Dedifferentiated amniotic fluid mesenchymal stem cell (primary cell): ENCODE results near the gene CX3CR1.
"Not testable (repeated sequence)": the region's sequence is repeated elsewhere in the genome, so short reads cannot be mapped to it uniquely, and the experiment has no call there.

Source experiments
- DNase-seq: peaks from one replicate; pipeline ENCODE4 v3.0.0-alpha.2; 2016; ENCODE audit errors: extremely low spot score

Gene CX3CR1, protein sequence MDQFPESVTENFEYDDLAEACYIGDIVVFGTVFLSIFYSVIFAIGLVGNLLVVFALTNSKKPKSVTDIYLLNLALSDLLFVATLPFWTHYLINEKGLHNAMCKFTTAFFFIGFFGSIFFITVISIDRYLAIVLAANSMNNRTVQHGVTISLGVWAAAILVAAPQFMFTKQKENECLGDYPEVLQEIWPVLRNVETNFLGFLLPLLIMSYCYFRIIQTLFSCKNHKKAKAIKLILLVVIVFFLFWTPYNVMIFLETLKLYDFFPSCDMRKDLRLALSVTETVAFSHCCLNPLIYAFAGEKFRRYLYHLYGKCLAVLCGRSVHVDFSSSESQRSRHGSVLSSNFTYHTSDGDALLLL

DNA sequence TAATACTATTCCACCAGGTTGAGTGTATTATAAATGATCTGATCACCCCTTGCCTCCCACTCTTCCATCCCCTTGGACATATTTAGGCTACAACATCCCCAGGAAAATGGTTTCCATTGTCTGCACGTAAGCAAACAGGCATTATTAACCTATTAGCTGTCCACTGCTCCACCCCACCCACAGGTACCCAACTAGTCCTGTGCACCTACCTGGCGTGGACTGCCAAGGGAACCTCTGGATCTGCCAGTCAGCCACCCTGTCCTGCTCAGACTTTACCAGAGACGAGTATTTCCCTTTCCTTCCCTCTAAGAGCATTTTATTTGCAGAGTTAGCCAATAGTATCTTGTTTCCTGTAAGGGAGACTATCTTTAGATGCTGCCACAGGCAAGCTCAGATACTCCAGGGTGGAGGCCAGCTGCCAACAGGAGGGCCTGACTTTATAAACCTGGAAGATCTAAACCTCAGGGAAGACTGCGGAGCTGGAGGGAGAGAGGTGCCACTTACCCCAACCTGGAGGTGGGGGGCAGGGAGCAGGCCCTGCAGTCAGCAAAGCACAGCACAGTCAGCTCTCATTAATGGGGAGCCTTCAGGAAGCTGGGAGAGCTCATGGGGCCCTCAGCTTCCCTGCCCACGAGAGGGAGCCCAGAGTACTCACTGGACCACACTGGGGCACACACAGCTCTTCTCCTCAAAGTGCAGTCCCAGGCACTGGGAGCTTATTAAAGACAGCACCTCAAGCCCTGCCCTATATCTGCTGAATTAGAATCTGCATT is at the start of gene CX3CR1:
TSS of gene CX3CR1 (minus strand) at position 292 of the 773 bp plus-strand sequence. CDS start 13,527 bp downstream, outside the sequence.
- no peak for DNase-seq

DNA sequence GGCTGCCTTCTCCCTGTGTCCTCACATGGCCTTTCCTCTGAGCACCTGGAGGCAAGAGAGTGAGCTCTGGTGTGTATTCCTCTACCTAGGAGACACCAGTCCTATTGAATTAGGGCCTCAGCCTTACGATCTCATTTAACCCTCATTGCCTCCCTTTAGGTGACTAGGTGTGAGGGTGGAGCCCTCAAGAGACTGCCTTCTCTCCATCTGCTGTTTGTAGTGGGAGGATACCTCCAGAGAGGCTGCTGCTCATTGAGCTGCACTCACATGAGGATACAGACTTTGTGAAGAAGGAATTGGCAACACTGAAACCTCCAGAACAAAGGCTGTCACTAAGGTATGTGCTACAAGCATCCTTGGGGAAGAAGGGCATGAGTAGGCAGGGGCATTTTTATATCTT is 49.7 kb upstream of the CX3CR1 start, which contains the start of gene CCR8:
TSS of gene CCR8 (plus strand) at position 217 of the 400 bp plus-strand sequence. CDS start 2,623 bp downstream, outside the sequence.
- DNase-seq = no peak

GRCh38 chr3:39327746-39328349 is 48.0 kb upstream of the CX3CR1 start:
- no peak for DNase-seq

DNA sequence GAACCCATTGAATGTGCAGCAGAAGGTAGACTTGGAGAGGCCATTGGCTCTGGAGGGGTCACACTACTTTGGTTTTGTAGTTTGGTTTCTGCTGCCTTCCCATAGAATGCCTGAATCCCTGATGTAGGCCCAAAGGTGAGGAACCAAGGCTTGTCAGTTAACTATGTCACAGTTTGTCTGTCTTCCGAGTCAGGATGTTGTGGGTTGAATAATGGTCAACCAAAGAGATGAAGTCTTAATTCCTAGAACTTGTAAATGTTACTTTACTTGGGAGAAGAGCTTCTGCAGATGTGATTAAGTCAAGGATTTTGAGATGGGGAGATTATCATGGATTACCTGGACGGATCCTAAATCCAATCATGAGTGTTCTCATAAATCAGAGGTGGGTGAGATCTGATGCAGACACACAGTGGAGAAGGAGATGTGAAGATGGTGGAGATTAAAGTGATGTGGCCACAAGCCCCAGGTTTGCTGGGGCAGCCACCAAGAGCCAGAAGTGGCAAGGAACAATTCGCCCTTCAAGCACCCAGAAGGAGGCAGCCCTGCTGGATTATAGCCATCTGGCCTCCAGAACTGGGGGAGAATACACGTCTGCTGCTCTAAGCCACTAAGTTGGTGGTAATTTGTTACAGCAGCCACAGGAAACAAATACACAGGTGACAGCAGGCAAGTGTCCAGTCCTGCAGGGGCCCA is 47.4 kb upstream of the CX3CR1 start:
- no peak for DNase-seq

- no peak for DNase-seq
These were observed 45.4 kb upstream of the CX3CR1 start for GRCh38 chr3:39325236-39325635.

GRCh38 chr3:39323494-39323893 is 43.7 kb upstream of the CX3CR1 start:
- DNase-seq = no peak

DNA sequence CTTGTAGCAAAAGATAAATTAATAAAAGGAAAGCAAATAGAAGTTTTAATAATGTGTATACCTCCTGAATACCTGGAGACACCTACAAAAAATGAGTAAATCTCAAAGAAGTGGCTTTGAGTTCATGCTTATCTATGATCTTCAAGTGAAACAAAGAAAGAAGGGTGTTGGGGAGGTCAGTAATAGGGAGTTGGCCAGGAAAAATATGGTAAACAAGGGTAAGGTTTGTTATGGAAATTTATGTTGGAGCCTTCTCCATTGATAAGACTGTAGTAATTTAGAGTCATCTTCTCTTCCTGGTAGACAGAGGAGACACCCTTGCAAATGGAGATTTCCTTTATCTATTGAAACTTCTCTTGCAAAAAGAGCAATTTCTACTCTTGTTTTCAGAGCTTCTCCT is 43.1 kb upstream of the CX3CR1 start:
- no peak for DNase-seq

DNA sequence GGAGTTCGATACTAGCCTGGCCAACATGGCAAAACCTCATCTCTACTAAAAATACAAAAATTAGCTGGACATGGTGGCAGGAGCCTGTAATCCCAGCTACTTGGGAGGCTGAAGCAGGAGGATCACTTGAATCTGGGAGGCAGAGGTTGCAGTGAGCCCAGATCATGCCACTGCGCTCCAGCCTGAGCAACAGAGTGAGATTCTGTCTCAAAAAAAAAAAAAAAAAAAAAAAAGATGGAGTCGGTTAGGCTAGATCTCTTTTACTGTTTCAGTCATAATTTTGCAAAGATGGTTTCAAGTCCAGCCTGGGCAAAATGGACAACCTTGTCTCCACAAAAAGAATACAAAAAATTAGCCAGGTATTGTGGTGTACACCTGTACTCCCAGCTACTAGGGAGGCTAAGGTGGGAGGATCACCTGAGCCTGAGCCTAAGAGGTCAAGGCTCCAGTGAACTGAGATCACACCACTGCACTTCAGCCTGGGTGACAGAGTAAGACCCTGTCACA is 42.4 kb upstream of the CX3CR1 start:
- not testable (repeated sequence) for DNase-seq

DNA sequence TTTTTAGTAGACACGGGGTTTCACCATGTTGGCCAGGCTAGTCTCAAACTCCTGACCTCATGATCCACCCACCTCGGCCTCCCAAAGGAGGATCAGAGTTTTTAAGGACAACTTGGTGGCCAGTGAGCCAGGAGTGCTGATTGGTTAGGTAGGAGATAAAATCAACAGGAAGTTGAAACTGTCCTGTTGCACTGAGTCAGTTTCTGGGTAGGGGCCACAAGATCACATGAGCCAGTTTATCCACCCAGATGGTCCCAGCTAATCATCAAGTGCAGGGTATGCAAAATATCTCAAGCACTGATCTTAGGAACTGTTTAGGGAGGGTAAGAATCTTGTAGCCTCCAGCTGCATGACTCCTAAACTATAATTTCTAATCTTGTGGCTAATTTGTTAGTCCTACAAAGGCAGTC is 41.7 kb upstream of the CX3CR1 start:
- DNase-seq = not testable (repeated sequence)

- no peak for DNase-seq
These were observed 39.4 kb upstream of the CX3CR1 start for GRCh38 chr3:39319249-39319648.

GRCh38 chr3:39318301-39318700 is 38.5 kb upstream of the CX3CR1 start:
- no peak for DNase-seq

GRCh38 chr3:39317571-39318169 is 37.8 kb upstream of the CX3CR1 start:
- no peak for DNase-seq

GRCh38 chr3:39315420-39315819 is 35.6 kb upstream of the CX3CR1 start:
- no peak for DNase-seq

GRCh38 chr3:39313289-39313688 is 33.5 kb upstream of the CX3CR1 start:
- DNase-seq = no peak

DNA sequence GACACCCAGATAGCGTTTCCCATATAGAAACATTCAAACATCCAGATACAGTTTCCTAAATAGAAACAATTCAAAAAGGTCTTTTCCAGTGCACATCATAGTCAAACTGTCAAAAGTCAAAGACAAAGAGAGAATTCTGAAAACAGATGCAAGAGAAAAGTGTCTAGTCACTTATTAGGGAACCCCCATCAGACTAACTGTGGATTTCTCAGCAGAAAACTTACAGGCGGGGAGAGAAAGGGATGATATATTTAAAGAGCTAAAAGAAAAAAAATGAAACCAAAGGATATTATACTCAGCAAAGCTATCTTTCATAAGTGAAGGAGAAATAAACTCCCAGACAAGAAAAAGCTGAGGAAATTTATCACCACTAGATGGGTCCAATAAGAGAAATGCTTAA is 22.3 kb upstream of the CX3CR1 start:
- DNase-seq = no peak

GRCh38 chr3:39299279-39299678 is 19.4 kb upstream of the CX3CR1 start:
- no peak for DNase-seq

DNA sequence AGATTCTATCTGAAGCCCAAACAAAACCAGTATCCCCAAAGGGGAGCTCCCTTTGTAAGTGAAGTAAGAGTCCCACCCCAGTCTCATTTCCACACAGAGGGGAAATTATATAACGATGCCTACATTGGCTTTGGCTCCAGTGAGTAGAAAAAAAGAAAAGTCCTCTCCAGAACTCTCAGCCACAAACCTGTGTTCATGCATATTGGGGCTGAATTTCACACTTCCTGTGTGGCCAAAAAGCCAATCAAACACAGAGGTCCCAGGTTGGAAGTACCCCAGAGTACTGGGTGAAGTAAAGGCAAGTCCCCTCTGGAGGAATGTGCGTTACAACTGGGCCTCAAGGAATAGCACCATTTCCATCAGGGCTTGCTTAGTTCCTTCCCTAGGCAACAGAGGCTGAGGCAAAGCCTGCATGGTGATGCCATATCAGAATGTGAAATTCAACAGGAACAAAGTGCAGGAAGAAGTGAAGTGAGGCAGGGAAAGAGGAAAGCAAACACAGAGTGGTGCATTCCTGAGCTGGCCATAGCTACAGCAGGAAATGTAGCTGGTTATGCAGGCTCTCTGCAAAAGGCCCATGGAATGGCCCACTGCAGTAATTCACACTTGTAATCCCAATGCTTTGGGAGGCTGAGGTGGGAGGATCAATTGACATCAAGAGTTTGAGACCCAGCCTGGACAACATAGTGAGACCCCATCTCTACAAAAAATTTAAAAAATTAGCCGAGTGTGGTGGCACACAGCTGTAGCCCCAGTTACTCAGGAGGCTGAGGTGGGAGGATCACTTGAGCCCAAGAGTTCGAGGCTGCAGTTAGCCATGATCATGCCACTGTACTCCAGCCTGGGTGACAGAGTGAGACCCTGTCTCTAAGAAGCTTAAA is 16.6 kb upstream of the CX3CR1 start:
- DNase-seq = no peak

GRCh38 chr3:39295184-39295775 is 15.4 kb upstream of the CX3CR1 start:
- DNase-seq = no peak

- no peak for DNase-seq
These were observed 14.8 kb upstream of the CX3CR1 start for GRCh38 chr3:39294446-39295183.
